Measurements from ENCODE around the gene NDUFS7.

DNA sequence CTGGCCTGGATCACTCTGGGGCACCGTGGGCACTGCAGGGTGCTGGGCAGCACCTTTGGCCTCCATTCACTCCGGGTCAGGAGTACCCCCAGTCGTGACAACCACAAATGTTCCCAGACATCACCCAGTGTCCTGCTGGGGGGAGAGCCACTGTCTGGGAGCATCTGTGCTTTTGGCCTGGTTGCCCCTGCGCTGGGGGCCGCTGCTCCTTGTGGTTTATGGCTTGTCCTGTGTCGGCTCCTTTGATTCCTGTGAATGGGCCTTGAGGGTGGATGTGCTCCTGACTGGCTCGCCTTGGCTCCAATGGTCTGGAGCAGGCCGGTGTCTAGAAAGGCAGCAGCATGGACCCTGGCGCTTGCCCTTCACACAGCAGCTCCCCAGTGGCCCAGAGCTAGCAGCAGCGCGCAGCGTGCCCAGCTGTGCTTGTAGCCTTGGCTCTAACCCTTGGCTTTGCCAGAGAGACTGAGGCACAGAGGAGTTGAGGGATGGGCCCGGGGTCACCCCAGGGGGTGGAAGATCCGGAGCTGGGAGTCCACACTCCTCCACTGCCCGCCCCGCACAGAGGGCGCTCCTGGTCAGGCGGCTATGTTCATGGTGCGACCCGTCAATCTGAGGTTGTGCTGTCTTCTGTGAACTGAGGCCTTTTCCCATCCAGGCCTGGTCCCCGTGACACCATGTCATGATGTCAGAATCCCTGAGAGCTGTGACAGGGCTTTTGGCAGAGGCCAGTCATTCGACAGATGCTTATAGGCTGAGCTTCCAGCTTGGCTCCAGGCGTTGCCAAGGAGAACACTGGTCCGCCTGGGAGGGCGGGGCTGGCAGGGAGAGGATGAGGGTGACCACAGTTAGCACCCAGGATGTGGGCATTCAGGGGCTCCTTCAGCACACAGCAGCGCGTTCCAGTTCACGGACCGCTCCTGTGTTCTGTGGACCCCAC lies 27.8 kb downstream of the NDUFS7 start:
- TF ChIP-seq, protein P1, sequence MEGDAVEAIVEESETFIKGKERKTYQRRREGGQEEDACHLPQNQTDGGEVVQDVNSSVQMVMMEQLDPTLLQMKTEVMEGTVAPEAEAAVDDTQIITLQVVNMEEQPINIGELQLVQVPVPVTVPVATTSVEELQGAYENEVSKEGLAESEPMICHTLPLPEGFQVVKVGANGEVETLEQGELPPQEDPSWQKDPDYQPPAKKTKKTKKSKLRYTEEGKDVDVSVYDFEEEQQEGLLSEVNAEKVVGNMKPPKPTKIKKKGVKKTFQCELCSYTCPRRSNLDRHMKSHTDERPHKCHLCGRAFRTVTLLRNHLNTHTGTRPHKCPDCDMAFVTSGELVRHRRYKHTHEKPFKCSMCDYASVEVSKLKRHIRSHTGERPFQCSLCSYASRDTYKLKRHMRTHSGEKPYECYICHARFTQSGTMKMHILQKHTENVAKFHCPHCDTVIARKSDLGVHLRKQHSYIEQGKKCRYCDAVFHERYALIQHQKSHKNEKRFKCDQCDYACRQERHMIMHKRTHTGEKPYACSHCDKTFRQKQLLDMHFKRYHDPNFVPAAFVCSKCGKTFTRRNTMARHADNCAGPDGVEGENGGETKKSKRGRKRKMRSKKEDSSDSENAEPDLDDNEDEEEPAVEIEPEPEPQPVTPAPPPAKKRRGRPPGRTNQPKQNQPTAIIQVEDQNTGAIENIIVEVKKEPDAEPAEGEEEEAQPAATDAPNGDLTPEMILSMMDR (conservative IDR thresholded peaks at IDR 0.05 in 1 of 2, IDR thresholded peaks at IDR 0.05 in 1 of 2; ENCODE audit: extremely low read depth in 1 of 2, insufficient read depth in 1 of 2, low read depth in 1 of 2, low read length in 2 of 2): no peak
- TF ChIP-seq EZH2 (IDR thresholded peaks at IDR 0.05; ENCODE audit: borderline replicate concordance, low read length): no peak

Measured in mammary epithelial cell (primary cell).